Bronchial epithelial cell (primary cell): Measurements from ENCODE around the gene PDGFRA. TPM values are rescaled to one million over a fixed set of nuclear protein-coding genes. Genes with fewer than 3 reads are reported as not detected.

Experiments
- DNase-seq: peaks from one replicate; pipeline ENCODE4 v3.0.0-alpha.2; 2010; ENCODE audit warnings: low read depth
- FAIRE-seq: peaks from 2 replicates; lab custom pipeline; 2011; peaks lifted over from hg19 to GRCh38; lab: Jason Lieb, UNC
- H3K27me3 ChIP-seq: 2 replicates; pipeline ENCODE4 v1.5.1; 2011; ENCODE audit warnings: low read length; ENCODE audit not compliant: control insufficient read depth, insufficient read depth
- H3K36me3 ChIP-seq: 2 replicates; pipeline ENCODE4 v1.5.1; 2011; ENCODE audit warnings: low read length; ENCODE audit not compliant: control insufficient read depth, insufficient read depth
- H3K4me3 ChIP-seq: 2 replicates; pipeline ENCODE4 v1.5.1; 2011; ENCODE audit warnings: mild to moderate bottlenecking, low read depth, low read length, control low read depth
- CTCF ChIP-seq: IDR thresholded peaks from 2 replicates; pipeline ENCODE4 v1.5.1; 2011; ENCODE audit warnings: mild to moderate bottlenecking, moderate library complexity, low read length, control low read depth, inconsistent platforms; ENCODE audit not compliant: insufficient read depth, severe bottlenecking
- total RNA-seq: library from RNA; depleted of rRNA; stranded (reverse); fragments of >200 nt; gene quantifications from 2 replicates; pipeline ENCODE4 v1.2.1, GENCODE V29; 2014

PDGFRA gene
- total RNA-seq, 1 donor from 2014 or later: 2.1 TPM

- Histone ChIP-seq H3K27me3 (peaks cover 35% of the 10 kb centered on the region), H3K4me3 (no peak overlapping the region), H3K36me3 (no peaks in the 10 kb centered on the region)
- FAIRE-seq: peak; percentile 73
- no peak for TF ChIP-seq CTCF
- DNase-seq: no peak
These were observed 547 bp upstream of the PDGFRA start for GRCh38 chr4:54228546-54228945.

- FAIRE-seq (no peak), DNase-seq (no peak)
- H3K27me3 ChIP-seq: peaks cover 35% of the 10 kb centered on the region
- TF ChIP-seq CTCF: no peak
- no peak overlapping the region for H3K4me3 ChIP-seq
- H3K36me3 ChIP-seq: no peaks in the 10 kb centered on the region
These were observed 764 bp downstream of the PDGFRA start for GRCh38 chr4:54229631-54230483.

GRCh38 chr4:54230484-54231418 lies 1.7 kb downstream of the PDGFRA start:
- Histone ChIP-seq H3K4me3 (no peak overlapping the region), H3K27me3 (peaks cover 35% of the 10 kb centered on the region), H3K36me3 (no peaks in the 10 kb centered on the region)
- DNase-seq: no peak
- no peak for TF ChIP-seq CTCF
- FAIRE-seq: no peak

GRCh38 chr4:54231419-54231767 lies 2.3 kb downstream of the PDGFRA start:
- peaks cover 33% of the 10 kb centered on the region for H3K27me3 ChIP-seq

More at GRCh38 chr4:54231419-54231767, 2.3 kb downstream of the PDGFRA start:
- FAIRE-seq (no peak), DNase-seq (no peak)
- Histone ChIP-seq H3K4me3 (no peak overlapping the region), H3K36me3 (no peaks in the 10 kb centered on the region)
- TF ChIP-seq CTCF: no peak
